Panc1 (cell line): ENCODE data around the gene ABCG8.

Experiments used
- TCF7L2 ChIP-seq: IDR thresholded peaks from 2 replicates; pipeline ENCODE4 v1.6.1; 2011; ENCODE audit warnings: mild to moderate bottlenecking, low read depth, low read length, inconsistent platforms
- TF ChIP-seq, protein P1 (sequence below): fragments of 450-650 bp; IDR thresholded peaks from 2 replicates; pipeline ENCODE4 v1.5.1; 2017; ENCODE audit warnings: mild to moderate bottlenecking

GRCh38 chr2:43790147-43790546, 48.6 kb upstream of the ABCG8 start:
- TF ChIP-seq, protein P1, sequence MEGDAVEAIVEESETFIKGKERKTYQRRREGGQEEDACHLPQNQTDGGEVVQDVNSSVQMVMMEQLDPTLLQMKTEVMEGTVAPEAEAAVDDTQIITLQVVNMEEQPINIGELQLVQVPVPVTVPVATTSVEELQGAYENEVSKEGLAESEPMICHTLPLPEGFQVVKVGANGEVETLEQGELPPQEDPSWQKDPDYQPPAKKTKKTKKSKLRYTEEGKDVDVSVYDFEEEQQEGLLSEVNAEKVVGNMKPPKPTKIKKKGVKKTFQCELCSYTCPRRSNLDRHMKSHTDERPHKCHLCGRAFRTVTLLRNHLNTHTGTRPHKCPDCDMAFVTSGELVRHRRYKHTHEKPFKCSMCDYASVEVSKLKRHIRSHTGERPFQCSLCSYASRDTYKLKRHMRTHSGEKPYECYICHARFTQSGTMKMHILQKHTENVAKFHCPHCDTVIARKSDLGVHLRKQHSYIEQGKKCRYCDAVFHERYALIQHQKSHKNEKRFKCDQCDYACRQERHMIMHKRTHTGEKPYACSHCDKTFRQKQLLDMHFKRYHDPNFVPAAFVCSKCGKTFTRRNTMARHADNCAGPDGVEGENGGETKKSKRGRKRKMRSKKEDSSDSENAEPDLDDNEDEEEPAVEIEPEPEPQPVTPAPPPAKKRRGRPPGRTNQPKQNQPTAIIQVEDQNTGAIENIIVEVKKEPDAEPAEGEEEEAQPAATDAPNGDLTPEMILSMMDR, result no peak
- no peak for TF ChIP-seq TCF7L2
